Mesothelial cell of epicardium (in vitro differentiated cells): ENCODE results near the gene MAEA. TPM values are rescaled to one million over a fixed set of nuclear protein-coding genes. Genes with fewer than 3 reads are reported as not detected.

Experiments
- DNase-seq, 2 experiments: peaks; one replicate each; pipeline ENCODE4 v3.0.0; 2021; ENCODE audit warnings: low spot score in 2 of 2; ENCODE audit not compliant: unreplicated experiment in 2 of 2
- H3K27ac Mint-ChIP-seq: 2 replicates; pipeline ENCODE4 v1.8.0; 2021; ENCODE audit warnings: mixed read lengths
- H3K27me3 Mint-ChIP-seq: 2 replicates; pipeline ENCODE4 v1.8.0; 2021; ENCODE audit warnings: low read depth, mixed read lengths
- H3K36me3 Mint-ChIP-seq: 2 replicates; pipeline ENCODE4 v1.8.0; 2021; ENCODE audit warnings: mixed read lengths
- H3K4me1 Mint-ChIP-seq: 2 replicates; pipeline ENCODE4 v1.8.0; 2021; ENCODE audit warnings: mixed read lengths
- H3K4me3 Mint-ChIP-seq: 2 replicates; pipeline ENCODE4 v1.8.0; 2021; ENCODE audit warnings: mild to moderate bottlenecking, moderate library complexity, mixed read lengths
- H3K9me3 Mint-ChIP-seq: 2 replicates; pipeline ENCODE4 v1.8.0; 2021; ENCODE audit warnings: mixed read lengths
- CTCF ChIP-seq: fragments of 200-600 bp; sonication (generic); IDR thresholded peaks from one replicate; pipeline ENCODE4 v1.5.0; 2021; ENCODE audit warnings: antibody characterized with exemption; ENCODE audit not compliant: unreplicated experiment
- total RNA-seq: library from RNA; stranded (reverse); gene quantifications from 3 replicates; pipeline ENCODE4 v1.2.1, GENCODE V29; 2021

Gene MAEA
- total RNA-seq, 1 donor from 2014 or later = 73.4 TPM

GRCh38 chr4:1385373-1386340 lies 96.0 kb downstream of the MAEA start:
- H3K4me3 Mint-ChIP-seq = no peak overlapping the region
- DNase-seq = no peak
- H3K4me1 Mint-ChIP-seq = no peaks in the 10 kb centered on the region
- H3K36me3 Mint-ChIP-seq = peaks cover 34% of the 10 kb centered on the region
- H3K27ac Mint-ChIP-seq = no peak overlapping the region
- no peaks in the 10 kb centered on the region for H3K27me3 Mint-ChIP-seq
- H3K9me3 Mint-ChIP-seq = peaks cover 21% of the 10 kb centered on the region
- no peak for TF ChIP-seq CTCF

Other genes starting within 250 kb of the MAEA start
- 10.9 to 15.6 TPM (median 13.4 TPM) in 3 replicates for gene RNF212, start 176.3 kb upstream of the MAEA start, total RNA-seq
- gene SPON2, start 117.3 kb upstream of the MAEA start, total RNA-seq = 44.0 to 58.7 TPM (median 56.4 TPM) in 3 replicates
- gene CTBP1, start 40.8 kb upstream of the MAEA start, total RNA-seq = 186 to 194 TPM (median 192 TPM) in 3 replicates
- 62.9 to 65.9 TPM (median 63.1 TPM) in 3 replicates for gene UVSSA, start 57.3 kb downstream of the MAEA start, total RNA-seq
- gene NKX1-1, start 116.6 kb downstream of the MAEA start, total RNA-seq = not detected in 3 replicates